GM12874 (cell line): ENCODE measurements around the gene OR52E4.

Source experiments
- TF ChIP-seq, protein P1 (sequence below): IDR thresholded peaks from 2 replicates; pipeline ENCODE4 v1.5.1; 2011; ENCODE audit warnings: low read depth, mild to moderate bottlenecking, control low read depth, low read length, moderate library complexity; ENCODE audit not compliant: insufficient read depth

The OR52E4 gene

DNA sequence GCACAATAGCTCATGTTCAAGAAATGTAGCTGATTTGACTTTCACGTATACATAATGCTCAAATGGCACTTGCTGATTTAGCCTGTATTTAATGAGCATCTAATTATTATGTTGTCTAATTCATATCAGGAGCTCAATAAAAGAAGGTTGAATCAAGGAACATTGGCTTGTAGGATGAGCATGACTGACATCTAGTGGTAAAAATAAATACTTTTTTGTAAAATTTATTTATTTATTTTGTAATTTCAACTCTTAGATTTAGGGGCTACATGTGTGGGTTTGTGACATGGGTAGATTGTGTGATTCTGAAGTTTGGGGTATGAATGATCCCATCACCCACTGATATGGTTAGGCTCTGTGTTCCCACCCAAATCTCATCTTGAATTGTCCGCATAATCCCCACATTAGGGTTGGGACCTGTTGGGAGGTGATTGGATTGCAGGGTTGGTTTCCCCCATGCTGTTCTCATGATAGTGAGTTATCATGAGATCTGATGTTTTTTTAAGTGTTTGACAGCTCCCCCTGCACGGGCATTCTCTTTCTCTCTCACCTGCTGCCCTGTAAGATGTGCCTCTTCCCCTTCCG is 10.9 kb downstream of the OR52E4 start:
- TF ChIP-seq, protein P1, sequence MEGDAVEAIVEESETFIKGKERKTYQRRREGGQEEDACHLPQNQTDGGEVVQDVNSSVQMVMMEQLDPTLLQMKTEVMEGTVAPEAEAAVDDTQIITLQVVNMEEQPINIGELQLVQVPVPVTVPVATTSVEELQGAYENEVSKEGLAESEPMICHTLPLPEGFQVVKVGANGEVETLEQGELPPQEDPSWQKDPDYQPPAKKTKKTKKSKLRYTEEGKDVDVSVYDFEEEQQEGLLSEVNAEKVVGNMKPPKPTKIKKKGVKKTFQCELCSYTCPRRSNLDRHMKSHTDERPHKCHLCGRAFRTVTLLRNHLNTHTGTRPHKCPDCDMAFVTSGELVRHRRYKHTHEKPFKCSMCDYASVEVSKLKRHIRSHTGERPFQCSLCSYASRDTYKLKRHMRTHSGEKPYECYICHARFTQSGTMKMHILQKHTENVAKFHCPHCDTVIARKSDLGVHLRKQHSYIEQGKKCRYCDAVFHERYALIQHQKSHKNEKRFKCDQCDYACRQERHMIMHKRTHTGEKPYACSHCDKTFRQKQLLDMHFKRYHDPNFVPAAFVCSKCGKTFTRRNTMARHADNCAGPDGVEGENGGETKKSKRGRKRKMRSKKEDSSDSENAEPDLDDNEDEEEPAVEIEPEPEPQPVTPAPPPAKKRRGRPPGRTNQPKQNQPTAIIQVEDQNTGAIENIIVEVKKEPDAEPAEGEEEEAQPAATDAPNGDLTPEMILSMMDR, result no peak; the same call in 1 of the 2 replicates

DNA sequence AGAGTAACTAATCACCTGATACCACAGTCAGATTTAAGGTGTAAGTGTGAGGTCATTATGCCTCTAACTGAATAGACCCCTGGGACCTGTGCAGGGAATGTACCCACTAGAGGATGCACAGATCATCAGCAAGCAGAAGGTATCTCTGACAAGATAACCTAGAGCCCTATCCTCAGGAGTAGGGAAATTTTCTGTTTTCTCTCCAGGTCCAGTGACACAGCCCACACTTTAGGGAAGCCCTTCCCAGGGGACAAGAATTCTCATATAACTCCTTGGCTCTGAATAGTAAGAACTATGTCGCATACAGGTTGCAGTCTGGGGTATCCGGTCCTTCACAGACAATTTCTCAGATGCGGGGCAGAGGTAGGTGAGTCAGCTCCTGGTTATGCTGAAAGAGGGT is 12.5 kb downstream of the OR52E4 start, which contains the start of gene OR52E5:
Gene OR52E5, plus strand, starts transcription at position 301 of the 400 bp plus-strand sequence. CDS start 7,569 bp downstream, outside the sequence.
- TF ChIP-seq, protein P1, result no peak

DNA sequence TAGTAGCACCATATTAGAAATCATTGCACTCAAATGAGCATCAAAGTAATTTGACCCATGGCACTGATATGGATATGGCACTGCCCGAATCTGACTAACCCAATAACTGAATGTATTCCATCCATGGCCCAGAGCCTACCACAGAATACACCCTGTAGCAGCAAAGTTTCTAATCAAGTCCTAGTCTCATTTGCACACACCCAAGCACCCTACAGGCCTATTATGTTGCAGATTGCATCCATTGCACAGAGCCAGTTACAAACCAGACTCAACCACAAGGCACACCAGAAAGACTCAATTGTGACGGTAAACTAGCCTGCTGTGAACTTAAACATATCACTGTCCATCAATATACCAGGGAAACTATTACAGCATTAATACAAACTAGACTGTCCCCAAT is 19.1 kb downstream of the OR52E4 start:
- TF ChIP-seq, protein P1, result no peak

DNA sequence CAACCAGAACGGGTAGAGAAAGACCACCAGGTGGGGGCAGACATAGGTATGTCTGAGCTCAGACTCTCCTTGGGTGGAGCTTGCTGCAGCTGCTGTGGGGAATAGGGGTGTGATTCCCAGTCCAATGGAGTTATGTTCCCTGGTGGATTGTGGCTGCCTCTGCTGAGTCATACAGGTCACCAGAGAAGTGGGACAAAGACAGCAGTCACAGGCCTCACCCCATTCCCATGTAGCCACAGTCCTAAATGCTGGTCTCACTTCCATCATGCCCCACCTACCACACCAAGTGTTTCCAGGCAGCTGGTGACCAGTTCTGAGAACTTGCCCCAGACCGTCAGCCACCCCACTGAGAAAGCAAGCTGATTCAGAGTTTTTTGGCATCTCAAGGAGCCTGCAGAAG is 30.1 kb downstream of the OR52E4 start:
- TF ChIP-seq, protein P1, result no peak

- TF ChIP-seq, protein P1, result no peak
Measured at GRCh38 chr11:5922749-5923426, 42.5 kb downstream of the OR52E4 start.

DNA sequence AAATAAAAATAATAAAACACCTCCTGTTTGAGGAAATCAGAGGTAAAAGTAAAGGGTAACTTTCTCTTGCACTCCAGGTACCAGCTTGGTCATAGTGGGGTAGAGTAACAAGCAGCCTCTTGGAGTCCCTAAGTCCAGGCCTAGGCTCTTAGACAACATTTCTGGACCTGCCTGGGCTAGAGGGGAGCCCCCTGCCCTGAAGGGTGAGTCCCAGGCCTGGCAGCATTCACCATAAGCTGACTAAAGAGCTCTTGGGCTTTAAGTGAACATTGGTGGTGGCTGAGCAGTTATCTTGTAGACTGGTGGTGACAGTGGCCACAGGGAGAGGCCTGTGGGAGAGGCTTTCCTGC is 43.0 kb downstream of the OR52E4 start:
- TF ChIP-seq, protein P1, result no peak

DNA sequence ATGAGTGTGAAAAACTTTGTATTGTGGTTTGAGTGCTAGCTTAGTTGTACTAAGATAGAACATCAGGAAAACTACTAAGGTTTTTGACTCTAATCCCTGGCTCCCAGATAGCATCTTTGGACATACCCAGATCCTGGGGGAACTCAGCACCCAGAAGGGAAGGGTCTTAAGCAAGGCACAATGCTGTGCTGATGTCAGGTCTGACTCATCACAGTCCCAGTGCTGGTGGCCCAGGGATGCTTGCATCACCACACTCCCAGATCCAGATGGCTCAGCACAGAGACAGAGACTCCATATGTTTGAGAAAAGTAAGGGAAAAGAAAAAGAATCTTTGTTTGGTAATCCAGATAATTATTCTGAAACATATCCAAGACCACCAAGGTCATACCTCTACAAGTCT is 43.4 kb downstream of the OR52E4 start:
- TF ChIP-seq, protein P1, result no peak
